Adrenal gland (tissue), 5 donors: ENCODE results near the gene INSL3.

ENCODE experiments used
- POLR2A ChIP-seq, 2 donors: fragments of 450-650 bp; IDR thresholded peaks; one replicate each; pipeline ENCODE4 v1.6.1; 2017; ENCODE audit warnings: antibody characterized with exemption in 2 of 2, mild to moderate bottlenecking in 2 of 2, moderate library complexity in 1 of 2
- TF ChIP-seq, protein P1 (sequence below), 6 experiments: fragments of 450-650 bp in 4 of 6; fragments of 200-600 bp in 2 of 6; sonication (generic) in 1 of 6; IDR thresholded peaks; 1 replicate in 5 of 6; 2 replicates in 1 of 6; pipeline versions ENCODE4 v1.5.1 to v1.8.0; 2016 to 2021; ENCODE audit warnings: antibody characterized with exemption in 6 of 6, mild to moderate bottlenecking in 2 of 6, moderate library complexity in 1 of 6
- donor health status: DM: no; HTN: no; CAD: no.

DNA sequence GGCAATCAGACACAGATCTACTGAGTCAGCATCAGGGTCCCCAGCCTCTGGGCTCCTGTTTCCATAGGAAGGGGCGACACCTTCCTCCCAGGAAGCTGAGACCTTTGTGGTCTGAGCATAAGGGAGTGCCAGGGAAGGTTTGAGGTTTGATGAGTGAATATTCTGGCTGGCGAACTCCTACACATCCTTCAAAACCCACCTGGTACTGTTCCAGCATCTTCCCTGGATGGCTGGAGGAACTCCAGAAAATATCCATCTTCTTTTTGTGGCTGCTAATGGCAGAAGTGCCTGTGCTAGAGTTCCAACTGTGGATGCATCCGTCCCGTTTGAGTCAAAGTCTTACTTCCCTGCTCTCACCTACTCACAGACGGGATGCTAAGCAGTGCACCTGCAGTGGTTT is 9.2 kb downstream of the INSL3 start:
- TF ChIP-seq, protein P1, sequence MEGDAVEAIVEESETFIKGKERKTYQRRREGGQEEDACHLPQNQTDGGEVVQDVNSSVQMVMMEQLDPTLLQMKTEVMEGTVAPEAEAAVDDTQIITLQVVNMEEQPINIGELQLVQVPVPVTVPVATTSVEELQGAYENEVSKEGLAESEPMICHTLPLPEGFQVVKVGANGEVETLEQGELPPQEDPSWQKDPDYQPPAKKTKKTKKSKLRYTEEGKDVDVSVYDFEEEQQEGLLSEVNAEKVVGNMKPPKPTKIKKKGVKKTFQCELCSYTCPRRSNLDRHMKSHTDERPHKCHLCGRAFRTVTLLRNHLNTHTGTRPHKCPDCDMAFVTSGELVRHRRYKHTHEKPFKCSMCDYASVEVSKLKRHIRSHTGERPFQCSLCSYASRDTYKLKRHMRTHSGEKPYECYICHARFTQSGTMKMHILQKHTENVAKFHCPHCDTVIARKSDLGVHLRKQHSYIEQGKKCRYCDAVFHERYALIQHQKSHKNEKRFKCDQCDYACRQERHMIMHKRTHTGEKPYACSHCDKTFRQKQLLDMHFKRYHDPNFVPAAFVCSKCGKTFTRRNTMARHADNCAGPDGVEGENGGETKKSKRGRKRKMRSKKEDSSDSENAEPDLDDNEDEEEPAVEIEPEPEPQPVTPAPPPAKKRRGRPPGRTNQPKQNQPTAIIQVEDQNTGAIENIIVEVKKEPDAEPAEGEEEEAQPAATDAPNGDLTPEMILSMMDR (IDR thresholded peaks at IDR 0.05), result no peak
- TF ChIP-seq POLR2A (IDR thresholded peaks at IDR 0.05), result no peak
